Neural cell (in vitro differentiated cells): ENCODE data around the gene B4GALNT4. TPM values are rescaled to one million over a fixed set of nuclear protein-coding genes. Genes with fewer than 3 reads are reported as not detected.

Experiments used
- H2AFZ ChIP-seq: fragments of 200-600, 300-800 bp; sonication (generic), shearing (Covaris generic); 2 replicates; pipeline ENCODE4 v1.6.0; 2014; ENCODE audit warnings: low read depth, mild to moderate bottlenecking, antibody characterized with exemption, low read length, moderate library complexity
- H3F3A ChIP-seq: fragments of 200-600 bp; shearing (Covaris generic); 2 replicates; pipeline ENCODE4 v1.6.1; 2016; ENCODE audit warnings: mild to moderate bottlenecking, moderate library complexity, mixed read lengths, antibody characterized with exemption, low read length; ENCODE audit not compliant: insufficient read depth, poor library complexity, severe bottlenecking
- H3K27ac ChIP-seq: fragments of 200-600, 300-800 bp; sonication (generic), shearing (Covaris generic); 2 replicates; pipeline ENCODE4 v1.5.1; 2014; ENCODE audit warnings: mild to moderate bottlenecking, low read length, moderate library complexity
- H3K27me3 ChIP-seq: fragments of 300-800, 200-600 bp; sonication (generic), shearing (Covaris generic); 2 replicates; pipeline ENCODE4 v1.6.0; 2014; ENCODE audit warnings: mild to moderate bottlenecking, low read depth, low read length, moderate library complexity; ENCODE audit not compliant: insufficient read depth
- H3K36me3 ChIP-seq: fragments of 300-800, 200-600 bp; sonication (generic), shearing (Covaris generic); 2 replicates; pipeline ENCODE4 v1.5.1; 2014; ENCODE audit warnings: mild to moderate bottlenecking, antibody characterized with exemption, low read length, moderate library complexity; ENCODE audit not compliant: insufficient read depth
- H3K4me2 ChIP-seq: fragments of 300-800, 200-600 bp; sonication (generic), shearing (Covaris generic); 2 replicates; pipeline ENCODE4 v1.6.0; 2014; ENCODE audit warnings: mild to moderate bottlenecking, low read length
- H3K4me3 ChIP-seq: fragments of 300-800, 200-600 bp; sonication (generic), shearing (Covaris generic); 2 replicates; pipeline ENCODE4 v1.5.1; 2014; ENCODE audit warnings: mild to moderate bottlenecking, low read length, moderate library complexity
- H3K79me2 ChIP-seq: fragments of 200-600 bp; shearing (Covaris generic); replicated peaks from 2 replicates; pipeline ENCODE4 v1.6.0; 2014; ENCODE audit warnings: mild to moderate bottlenecking, low read length, moderate library complexity; ENCODE audit not compliant: insufficient read depth
- H3K9ac ChIP-seq: fragments of 300-800, 200-600 bp; sonication (generic), shearing (Covaris generic); 2 replicates; pipeline ENCODE4 v1.6.1; 2016; ENCODE audit warnings: mild to moderate bottlenecking, low read length, mixed read lengths
- H3K9me2 ChIP-seq: fragments of 200-600 bp; shearing (Covaris generic); 2 replicates; pipeline ENCODE4 v1.6.1; 2016; ENCODE audit warnings: mild to moderate bottlenecking, low read length, mixed read lengths; ENCODE audit not compliant: insufficient read depth
- H3K9me3 ChIP-seq: fragments of 200-600, 300-800 bp; sonication (generic), shearing (Covaris generic); 2 replicates; pipeline ENCODE4 v1.6.1; 2016; ENCODE audit warnings: mild to moderate bottlenecking, mixed run types, low read length, moderate library complexity, mixed read lengths
- H4K20me1 ChIP-seq: fragments of 200-600 bp; shearing (Covaris generic); 2 replicates; pipeline ENCODE4 v1.6.1; 2016; ENCODE audit warnings: mild to moderate bottlenecking, mixed run types; ENCODE audit not compliant: insufficient read depth
- CTCF ChIP-seq: fragments of 450-650 bp; IDR thresholded peaks from 2 replicates; pipeline ENCODE4 v1.5.1; 2014; ENCODE audit warnings: antibody characterized with exemption, mild to moderate bottlenecking, moderate library complexity; ENCODE audit not compliant: poor library complexity, severe bottlenecking
- EP300 ChIP-seq: fragments of 450-650 bp; conservative IDR thresholded peaks from 2 replicates; pipeline ENCODE4 v1.6.1; 2014; ENCODE audit warnings: antibody characterized with exemption, mild to moderate bottlenecking, moderate library complexity; ENCODE audit not compliant: poor library complexity, severe bottlenecking
- EZH2 ChIP-seq: fragments of 200-600, 300-800 bp; shearing (Covaris generic), sonication (generic); IDR thresholded peaks from 2 replicates; pipeline ENCODE4 v1.6.1; 2014; ENCODE audit warnings: antibody characterized with exemption, low read length, borderline replicate concordance, mild to moderate bottlenecking; ENCODE audit not compliant: insufficient read depth, poor library complexity, severe bottlenecking
- MXI1 ChIP-seq: fragments of 450-650 bp; conservative IDR thresholded peaks from 2 replicates; pipeline ENCODE4 v1.6.1; 2014; ENCODE audit warnings: antibody characterized with exemption, mild to moderate bottlenecking; ENCODE audit not compliant: poor library complexity, severe bottlenecking
- POLR2AphosphoS5 ChIP-seq: IDR thresholded peaks from 2 replicates; pipeline ENCODE4 v1.6.1; 2012
- RAD21 ChIP-seq: fragments of 450-650 bp; conservative IDR thresholded peaks from 2 replicates; pipeline ENCODE4 v1.6.1; 2014; ENCODE audit warnings: antibody characterized with exemption, mild to moderate bottlenecking, moderate library complexity
- REST ChIP-seq: IDR thresholded peaks from 2 replicates; pipeline ENCODE4 v1.6.1; 2012; ENCODE audit warnings: borderline replicate concordance
- SMC3 ChIP-seq: fragments of 450-650 bp; conservative IDR thresholded peaks from 2 replicates; pipeline ENCODE4 v1.6.1; 2014; ENCODE audit warnings: antibody characterized with exemption, mild to moderate bottlenecking, moderate library complexity; ENCODE audit not compliant: poor library complexity
- TAF1 ChIP-seq: IDR thresholded peaks from 2 replicates; pipeline ENCODE4 v1.6.1; 2012; ENCODE audit warnings: low read depth
- polyA plus RNA-seq: library from polyadenylated mRNA; depleted of rRNA; stranded (reverse); fragments of >200 nt; gene quantifications from 2 replicates; pipeline ENCODE4 v1.2.3, GENCODE V29; 2014

B4GALNT4 gene
- polyA plus RNA-seq, 1 donor from 2014 or later = 440 TPM

GRCh38 chr11:357582-357981 lies 11.7 kb upstream of the B4GALNT4 start:
- TF ChIP-seq REST = no peak
- TF ChIP-seq RAD21 = no peak
- TF ChIP-seq TAF1 = no peak
- TF ChIP-seq SMC3 = no peak
- TF ChIP-seq CTCF = no peak
- TF ChIP-seq MXI1 = no peak
- no peak for TF ChIP-seq POLR2AphosphoS5
- no peak for TF ChIP-seq EZH2
- no peak for TF ChIP-seq EP300
- H3F3A ChIP-seq = no peaks in the 10 kb centered on the region
- H4K20me1 ChIP-seq = no peaks in the 10 kb centered on the region
- H3K9ac ChIP-seq = no peak overlapping the region
- H3K4me2 ChIP-seq = no peak overlapping the region
- H3K27me3 ChIP-seq = no peaks in the 10 kb centered on the region
- no peaks in the 10 kb centered on the region for H3K36me3 ChIP-seq
- no peaks in the 10 kb centered on the region for H3K79me2 ChIP-seq
- H3K9me2 ChIP-seq = no peaks in the 10 kb centered on the region
- H3K9me3 ChIP-seq = no peaks in the 10 kb centered on the region
- no peak overlapping the region for H2AFZ ChIP-seq
- no peak overlapping the region for H3K27ac ChIP-seq
- H3K4me3 ChIP-seq = no peak overlapping the region

GRCh38 chr11:358129-358800 lies 11.0 kb upstream of the B4GALNT4 start:
- Histone ChIP-seq H3K4me2 (no peak overlapping the region), H3K9me2 (no peaks in the 10 kb centered on the region), H2AFZ (no peak overlapping the region), H3K27ac (no peak overlapping the region), H3K36me3 (no peaks in the 10 kb centered on the region), H3K4me3 (no peak overlapping the region), H4K20me1 (no peaks in the 10 kb centered on the region), H3K9ac (no peak overlapping the region), H3K79me2 (no peaks in the 10 kb centered on the region), H3F3A (no peaks in the 10 kb centered on the region), H3K27me3 (no peaks in the 10 kb centered on the region), H3K9me3 (no peaks in the 10 kb centered on the region)
- no peak for TF ChIP-seq CTCF
- no peak for TF ChIP-seq EP300
- no peak for TF ChIP-seq POLR2AphosphoS5
- TF ChIP-seq REST = no peak
- TF ChIP-seq SMC3 = no peak
- no peak for TF ChIP-seq TAF1
